Endodermal cell (in vitro differentiated cells): ENCODE data around the gene SPATA24. TPM values are rescaled to one million over a fixed set of nuclear protein-coding genes. Genes with fewer than 3 reads are reported as not detected.

Source experiments
- DNase-seq: peaks from one replicate; pipeline ENCODE4 v3.0.0-alpha.2; 2017
- H3K27ac ChIP-seq: 2 replicates; pipeline ENCODE4 v1.5.1; 2013; ENCODE audit warnings: mild to moderate bottlenecking, low read depth, low read length, moderate library complexity
- H3K27me3 ChIP-seq: 2 replicates; pipeline ENCODE4 v1.6.1; 2013; ENCODE audit warnings: mild to moderate bottlenecking, low read length, moderate library complexity; ENCODE audit not compliant: insufficient read depth, control insufficient read depth, poor library complexity, severe bottlenecking
- H3K36me3 ChIP-seq: 2 replicates; pipeline ENCODE4 v1.7.0; 2013; ENCODE audit warnings: mild to moderate bottlenecking, low read length, moderate library complexity; ENCODE audit not compliant: control insufficient read depth, insufficient read depth
- H3K4me1 ChIP-seq: one replicate; pipeline ENCODE4 v1.7.0; 2013; ENCODE audit warnings: low read length; ENCODE audit not compliant: control insufficient read depth, insufficient read depth
- H3K4me3 ChIP-seq: 2 replicates; pipeline ENCODE4 v1.5.1; 2013; ENCODE audit warnings: mild to moderate bottlenecking, low read length, moderate library complexity
- H3K9ac ChIP-seq: 2 replicates; pipeline ENCODE4 v1.6.1; 2013; ENCODE audit warnings: mild to moderate bottlenecking, low read length, moderate library complexity; ENCODE audit not compliant: poor library complexity, severe bottlenecking; ENCODE audit errors: extremely low read depth
- H3K9me3 ChIP-seq: 2 replicates; pipeline ENCODE4 v1.6.1; 2013; ENCODE audit warnings: mild to moderate bottlenecking, low read length, moderate library complexity; ENCODE audit not compliant: control insufficient read depth
- H3K27ac Mint-ChIP-seq: 2 replicates; pipeline ENCODE4 v1.8.0; 2020; ENCODE audit warnings: mixed read lengths
- H3K27me3 Mint-ChIP-seq: 2 replicates; pipeline ENCODE4 v1.8.0; 2021; ENCODE audit warnings: mild to moderate bottlenecking, mixed read lengths; ENCODE audit not compliant: insufficient read depth
- H3K36me3 Mint-ChIP-seq: 2 replicates; pipeline ENCODE4 v1.8.0; 2020; ENCODE audit warnings: low read depth, mixed read lengths
- H3K4me1 Mint-ChIP-seq: 2 replicates; pipeline ENCODE4 v1.8.0; 2020; ENCODE audit warnings: mixed read lengths
- H3K4me3 Mint-ChIP-seq: 2 replicates; pipeline ENCODE4 v1.8.0; 2020; ENCODE audit warnings: mild to moderate bottlenecking, moderate library complexity, mixed read lengths
- H3K9me3 Mint-ChIP-seq: 2 replicates; pipeline ENCODE4 v1.8.0; 2020; ENCODE audit warnings: mild to moderate bottlenecking, mixed read lengths
- WGBS, 2 experiments: methylation state at CpG; one replicate each; pipeline versions ENCODE4 v1.1.5 to v1.1.7; 2013; ENCODE audit warnings: missing lambda C conversion rate in 2 of 2, mixed read lengths in 1 of 2; ENCODE audit not compliant: insufficient coverage in 1 of 2, insufficient read length in 1 of 2; 5-methylcytosine and 5-hydroxymethylcytosine counted together
- total RNA-seq, 2 donors: library from RNA; stranded (reverse); fragmentation: NEBNext Ultra II Directional in 1 of 2; extraction: Animal tissue kit (Norgen Biotek cat#: 25700) in 1 of 2; gene quantifications; 2 replicates in 1 of 2; 3 replicates in 1 of 2; pipeline ENCODE4 v1.2.1, GENCODE V29; 2021
- TF ChIP-seq, protein P1 (sequence below): fragments of 200-600 bp; sonication (generic); conservative IDR thresholded peaks from 2 replicates; pipeline ENCODE4 v1.5.0; 2021; ENCODE audit warnings: antibody characterized with exemption, mild to moderate bottlenecking

The SPATA24 gene
- total RNA-seq, 2 donors from 2014 or later = 9.8 to 10.6 TPM

DNA sequence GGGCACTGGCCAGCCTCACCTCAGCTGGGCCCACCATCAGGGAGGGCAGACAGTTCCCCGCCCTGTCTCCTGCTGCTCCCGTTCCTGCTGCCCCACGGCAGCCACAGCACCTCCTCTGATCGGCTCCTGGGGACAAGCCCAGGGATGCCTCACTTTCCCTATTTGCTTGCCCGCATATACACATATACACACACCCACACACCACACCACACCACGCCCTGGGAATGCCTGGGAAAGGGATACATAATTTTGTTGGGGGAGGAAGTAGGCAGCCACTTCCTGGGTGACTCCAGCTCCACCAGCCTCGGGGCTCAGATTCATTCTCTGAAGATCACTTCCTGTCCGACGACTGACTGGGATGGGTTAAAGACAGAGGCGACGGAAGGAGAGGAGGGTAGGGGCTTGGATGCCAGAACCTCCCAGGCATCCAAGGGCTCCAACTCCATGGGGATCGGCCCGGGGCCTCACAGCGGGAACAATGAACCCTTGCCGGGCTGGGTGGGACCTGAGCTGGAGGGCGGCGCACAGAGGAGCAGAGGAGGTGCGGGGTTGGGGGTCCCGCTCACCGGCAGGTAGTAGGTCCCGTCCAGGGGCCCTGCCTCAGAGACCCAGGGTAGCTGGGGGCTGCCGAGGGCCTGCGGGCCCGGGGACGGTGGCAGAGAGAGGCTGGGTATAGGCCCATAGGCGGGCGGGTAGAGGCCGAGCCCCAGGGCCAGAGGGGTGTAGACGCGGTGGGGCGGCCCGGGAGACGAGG, 12.1 kb downstream of the SPATA24 start:
- no peak for DNase-seq
- no peak overlapping the region for H3K4me3 ChIP-seq

DNA sequence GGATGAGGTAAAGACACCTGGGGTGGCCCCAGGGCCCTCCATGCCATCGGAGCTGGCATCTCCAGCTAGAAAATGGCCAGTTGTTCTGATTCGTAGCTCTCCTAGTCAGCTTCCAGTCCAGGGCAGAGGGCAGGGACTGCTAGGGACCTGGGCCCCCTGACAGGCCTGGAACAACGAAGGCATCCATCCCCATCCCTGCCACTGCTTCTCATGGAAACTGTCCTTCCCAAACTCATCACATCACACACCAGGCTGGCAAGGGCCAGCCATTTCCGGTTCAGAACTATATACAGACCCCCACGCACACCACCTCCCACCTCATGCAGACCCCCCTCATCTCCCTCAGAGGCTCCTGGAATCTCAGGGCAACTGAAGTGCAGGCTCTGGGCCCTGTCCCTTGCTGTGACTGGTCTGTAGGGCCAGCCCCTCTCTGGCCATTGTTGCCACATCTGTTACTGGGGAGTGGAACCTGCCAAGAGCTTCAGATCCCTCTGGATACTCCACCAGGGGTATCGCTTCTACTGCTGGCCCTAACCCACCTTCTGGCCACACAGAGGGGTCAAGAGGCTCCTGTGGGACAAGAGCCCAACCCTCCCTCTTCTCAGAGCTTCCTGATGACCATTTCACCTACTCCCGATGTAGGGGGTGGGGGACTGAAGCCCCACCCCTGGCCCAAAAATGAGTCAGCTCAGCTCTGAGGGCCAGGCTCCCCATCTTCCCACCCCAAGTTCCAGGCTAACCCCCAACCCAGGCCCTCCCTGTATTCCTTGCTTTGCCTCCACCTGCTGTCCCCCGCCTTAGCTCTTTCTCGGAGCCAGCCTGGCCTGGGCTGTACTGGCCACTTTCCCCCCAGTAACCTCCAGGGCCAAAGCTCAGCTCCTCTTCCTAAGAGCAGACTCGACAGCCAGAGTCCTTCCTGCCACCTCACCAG, 13.0 kb downstream of the SPATA24 start:
- Histone ChIP-seq H3K4me3 (no peak overlapping the region), H3K9ac (no peak overlapping the region), H3K4me1 (no peaks in the 10 kb centered on the region), H3K27ac (no peak overlapping the region), H3K9me3 (no peaks in the 10 kb centered on the region), H3K36me3 (no peaks in the 10 kb centered on the region), H3K27me3 (peaks cover 23% of the 10 kb centered on the region)
- no peaks in the 10 kb centered on the region for H3K9me3 Mint-ChIP-seq
- TF ChIP-seq, protein P1, sequence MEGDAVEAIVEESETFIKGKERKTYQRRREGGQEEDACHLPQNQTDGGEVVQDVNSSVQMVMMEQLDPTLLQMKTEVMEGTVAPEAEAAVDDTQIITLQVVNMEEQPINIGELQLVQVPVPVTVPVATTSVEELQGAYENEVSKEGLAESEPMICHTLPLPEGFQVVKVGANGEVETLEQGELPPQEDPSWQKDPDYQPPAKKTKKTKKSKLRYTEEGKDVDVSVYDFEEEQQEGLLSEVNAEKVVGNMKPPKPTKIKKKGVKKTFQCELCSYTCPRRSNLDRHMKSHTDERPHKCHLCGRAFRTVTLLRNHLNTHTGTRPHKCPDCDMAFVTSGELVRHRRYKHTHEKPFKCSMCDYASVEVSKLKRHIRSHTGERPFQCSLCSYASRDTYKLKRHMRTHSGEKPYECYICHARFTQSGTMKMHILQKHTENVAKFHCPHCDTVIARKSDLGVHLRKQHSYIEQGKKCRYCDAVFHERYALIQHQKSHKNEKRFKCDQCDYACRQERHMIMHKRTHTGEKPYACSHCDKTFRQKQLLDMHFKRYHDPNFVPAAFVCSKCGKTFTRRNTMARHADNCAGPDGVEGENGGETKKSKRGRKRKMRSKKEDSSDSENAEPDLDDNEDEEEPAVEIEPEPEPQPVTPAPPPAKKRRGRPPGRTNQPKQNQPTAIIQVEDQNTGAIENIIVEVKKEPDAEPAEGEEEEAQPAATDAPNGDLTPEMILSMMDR = no peak
- peaks cover 21% of the 10 kb centered on the region for H3K27me3 Mint-ChIP-seq
- H3K4me1 Mint-ChIP-seq = peaks cover 18% of the 10 kb centered on the region
- peak; percentile 56 for DNase-seq
- H3K36me3 Mint-ChIP-seq = no peaks in the 10 kb centered on the region
- 88 to 92% methylated on average over 5 to 10 of the region's 10 CpGs for WGBS, 2 experiments
- H3K4me3 Mint-ChIP-seq = peak overlapping the region; percentile 68
- H3K27ac Mint-ChIP-seq = no peak overlapping the region

More for the DNA sequence above, 12.1 kb downstream of the SPATA24 start:
- Mint-ChIP-seq H3K27me3 (peaks cover 21% of the 10 kb centered on the region), H3K36me3 (no peaks in the 10 kb centered on the region), H3K9me3 (no peaks in the 10 kb centered on the region), H3K4me3 (peak overlapping the region; percentile 68), H3K27ac (peak overlapping the region; percentile 44), H3K4me1 (peaks cover 26% of the 10 kb centered on the region)
- 83 to 88% methylated on average over 11 to 33 of the region's 33 CpGs for WGBS, 2 experiments
- Histone ChIP-seq H3K9ac (no peak overlapping the region), H3K36me3 (no peaks in the 10 kb centered on the region), H3K27ac (no peak overlapping the region), H3K27me3 (peaks cover 23% of the 10 kb centered on the region), H3K9me3 (no peaks in the 10 kb centered on the region), H3K4me1 (peaks cover 2% of the 10 kb centered on the region)
- TF ChIP-seq, protein P1 = no peak

DNA sequence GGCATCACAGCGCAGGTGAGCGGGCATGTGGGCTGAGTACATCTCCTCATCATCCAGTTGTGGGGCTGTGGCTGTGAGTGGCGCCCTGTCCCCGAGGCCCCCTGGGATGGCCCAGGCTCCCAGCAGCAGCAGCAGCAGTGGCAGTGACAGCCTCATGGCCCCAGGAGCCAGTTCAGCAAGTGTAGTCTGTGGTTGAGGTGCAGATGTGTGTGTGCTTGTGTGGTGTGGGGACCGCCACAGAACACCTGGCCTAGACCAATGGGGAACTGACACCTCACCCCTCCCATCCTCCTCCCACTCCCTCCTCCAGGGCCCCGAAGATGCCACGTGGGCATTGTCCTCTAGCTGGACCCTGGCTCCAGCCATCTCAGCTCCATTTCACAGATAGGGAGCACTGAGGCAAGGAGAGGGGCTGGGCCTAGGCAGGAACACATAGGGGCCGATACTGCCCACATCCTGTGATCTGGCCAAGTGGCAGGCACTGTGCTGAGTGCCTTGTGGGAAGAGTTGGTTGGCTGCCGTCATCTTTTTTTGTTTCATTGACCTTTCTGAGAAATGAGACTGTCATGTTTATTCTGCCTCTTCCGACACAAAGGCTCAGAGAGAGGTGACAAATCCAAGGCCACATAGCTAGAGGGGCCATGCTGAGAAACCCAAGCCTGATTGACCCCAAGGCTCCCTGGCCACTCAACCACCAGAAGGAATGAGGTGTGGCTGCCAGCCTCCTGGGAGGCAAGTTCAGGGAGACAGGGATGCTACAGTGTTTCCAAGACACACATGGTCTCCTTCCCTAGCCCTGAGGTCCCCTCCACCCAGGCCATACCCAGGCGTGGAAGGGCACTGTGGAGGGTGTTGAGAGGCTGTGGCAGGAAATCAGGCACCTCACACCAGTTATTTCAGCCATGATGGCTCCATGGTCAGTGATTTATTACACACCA, 13.9 kb downstream of the SPATA24 start, which contains the start of gene MZB1:
Gene MZB1 (minus strand): TSS at position 213 of the 938 bp plus-strand sequence. CDS start 57 bp downstream, at position 156.
- Histone ChIP-seq H3K27ac (no peak within 1 kb of the TSS), H3K4me3 (no peak within 1 kb of the TSS), H3K9me3 (no peaks in the 10 kb centered on the region), H3K9ac (no peak within 1 kb of the TSS), H3K27me3 (peaks cover 23% of the 10 kb centered on the region), H3K36me3 (no peaks in the 10 kb centered on the region), H3K4me1 (no peaks in the 10 kb centered on the region)
- Mint-ChIP-seq H3K36me3 (no peaks in the 10 kb centered on the region), H3K27me3 (peaks cover 21% of the 10 kb centered on the region), H3K4me3 (no peak within 1 kb of the TSS), H3K27ac (no peak within 1 kb of the TSS), H3K4me1 (peaks cover 16% of the 10 kb centered on the region), H3K9me3 (no peaks in the 10 kb centered on the region)
- peak; percentile 47 for DNase-seq
- TF ChIP-seq, protein P1 = no peak
- WGBS, 2 experiments = 88 to 90% methylated on average over 3 to 10 of the region's 11 CpGs
